NK-92 treated with Interleukin-12 subunit alpha and Interleukin-12 subunit beta, amount 100 ng/mL, for 24 hours (cell line): ENCODE results near the gene ALDH2.
"Not testable (repeated sequence)": the region's sequence is repeated elsewhere in the genome, so short reads cannot be mapped to it uniquely, and the experiment has no call there.

Experiments used
- DNase-seq: peaks from one replicate; lab custom pipeline; 2025; lab: John Stamatoyannopoulos, UW

Gene ALDH2

DNA sequence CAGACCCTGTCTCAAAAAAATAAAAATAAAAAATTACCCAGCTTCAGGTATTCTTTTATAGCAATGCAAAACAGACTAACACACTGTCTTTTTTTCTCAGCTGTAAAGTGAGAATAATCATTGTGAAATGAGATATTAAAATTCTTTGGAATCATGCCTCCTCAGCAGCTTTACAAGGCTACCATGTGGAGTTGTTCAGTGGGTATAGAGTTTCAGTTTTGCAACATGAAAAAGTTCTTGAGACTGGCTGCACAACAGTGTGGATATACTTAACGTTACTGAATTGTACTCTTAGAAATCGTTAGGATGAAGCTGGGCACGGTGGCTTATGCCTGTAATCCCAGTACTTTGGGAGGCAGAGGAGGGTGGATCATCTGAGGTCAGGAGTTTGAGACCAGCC, 59.6 kb downstream of the ALDH2 start:
- no peak for DNase-seq

- no peak for DNase-seq
Measured at GRCh38 chr12:111826992-111827391, 60.3 kb downstream of the ALDH2 start.

GRCh38 chr12:111827907-111828306, 61.2 kb downstream of the ALDH2 start:
- DNase-seq: no peak

GRCh38 chr12:111828338-111828979, 61.7 kb downstream of the ALDH2 start:
- DNase-seq: no peak

DNA sequence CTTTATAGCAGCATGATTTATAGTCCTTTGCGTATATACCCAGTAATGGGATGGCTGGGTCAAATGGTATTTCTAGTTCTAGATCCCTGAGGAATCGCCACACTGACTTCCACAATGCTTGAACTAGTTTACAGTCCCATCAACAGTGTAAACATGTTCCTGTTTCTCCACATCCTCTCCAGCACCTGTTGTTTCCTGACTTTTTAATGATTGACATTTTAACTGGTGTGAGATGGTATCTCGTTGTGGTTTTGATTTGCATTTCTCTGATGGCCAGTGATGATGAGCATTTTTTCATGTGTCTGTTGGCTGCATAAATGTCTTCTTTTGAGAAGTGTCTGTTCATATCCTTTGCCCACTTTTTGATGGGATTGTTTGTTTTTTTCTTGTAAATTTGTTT, 62.9 kb downstream of the ALDH2 start:
- not testable (repeated sequence) for DNase-seq

DNA sequence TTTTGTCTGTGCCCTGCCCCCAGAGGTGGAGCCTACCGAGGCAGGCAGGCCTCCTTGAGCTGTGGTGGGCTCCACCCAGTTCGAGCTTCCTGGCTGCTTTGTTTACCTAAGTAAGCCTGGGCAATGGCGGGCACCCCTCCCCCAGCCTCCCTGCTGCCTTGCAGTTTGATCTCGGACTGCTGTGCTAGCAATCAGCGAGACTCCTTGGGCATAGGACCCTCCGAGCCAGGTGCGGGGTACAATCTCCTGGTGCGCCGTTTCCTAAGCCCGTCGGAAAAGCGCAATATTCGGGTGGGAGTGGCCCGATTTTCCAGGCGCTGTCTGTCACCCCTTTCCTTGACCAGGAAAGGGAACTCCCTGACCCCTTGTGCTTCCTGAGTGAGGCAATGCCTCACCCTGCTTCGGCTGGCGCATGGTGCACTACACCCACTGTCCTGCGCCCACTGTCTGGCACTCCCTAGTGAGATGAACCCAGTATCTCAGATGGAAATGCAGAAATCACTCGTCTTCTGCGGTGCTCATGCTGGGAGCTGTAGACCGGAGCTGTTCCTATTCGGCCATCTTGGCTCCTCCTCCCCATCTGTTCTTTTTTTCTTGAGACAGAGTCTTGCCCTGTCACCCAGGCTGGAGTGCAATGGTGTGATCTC, 68.1 kb downstream of the ALDH2 start:
- DNase-seq: not testable (repeated sequence)

DNA sequence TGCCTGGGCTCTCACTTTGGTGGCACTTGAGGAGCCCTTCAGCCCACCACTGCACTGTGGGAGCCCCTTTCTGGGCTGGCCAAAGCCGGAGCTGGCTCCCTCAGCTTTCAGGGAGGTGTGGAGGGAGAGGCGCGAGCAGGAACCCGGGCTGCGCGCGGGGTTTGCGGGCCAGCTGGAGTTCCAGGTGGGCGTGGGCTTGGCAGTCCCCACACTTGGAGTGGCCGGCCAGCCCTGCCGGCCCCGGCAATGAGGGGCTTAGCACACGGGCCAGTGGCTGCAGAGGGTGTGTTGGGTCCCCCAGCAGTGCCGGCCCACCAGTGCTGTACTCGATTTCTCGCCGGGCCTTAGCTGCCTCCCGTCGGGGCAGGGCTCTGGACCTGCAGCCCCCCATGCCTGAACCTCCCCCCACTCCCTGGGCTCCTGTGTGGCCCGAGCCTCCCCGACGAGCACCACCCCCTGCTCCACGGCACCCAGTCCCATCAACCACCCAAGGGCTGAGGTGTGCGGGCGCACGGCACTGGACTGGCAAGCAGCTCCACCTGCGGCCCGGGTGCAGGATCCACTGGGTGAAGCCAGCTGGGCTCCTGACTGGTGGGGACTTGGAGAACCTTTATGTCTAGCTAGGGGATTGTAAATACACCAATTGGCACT, 68.9 kb downstream of the ALDH2 start:
- not testable (repeated sequence) for DNase-seq

DNA sequence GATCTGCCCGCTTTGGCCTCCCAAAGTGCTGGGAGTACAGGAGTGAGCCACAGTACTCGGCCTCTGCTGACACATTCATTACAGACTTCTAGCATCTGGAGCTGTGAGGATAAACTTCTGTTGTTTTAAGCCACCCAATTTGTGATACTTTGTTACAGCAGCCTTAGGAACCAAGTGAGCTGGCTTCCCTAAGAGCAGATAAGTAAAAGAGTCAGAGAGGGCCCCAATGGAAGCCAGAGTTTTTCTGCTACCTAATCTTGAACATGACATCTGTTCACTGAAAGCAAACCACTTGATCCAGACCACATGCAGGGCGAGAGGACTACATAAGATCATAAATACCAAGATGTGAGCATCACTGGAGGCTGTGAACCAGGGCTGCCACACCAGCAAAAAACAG, 71.6 kb downstream of the ALDH2 start:
- DNase-seq: no peak

- no peak for DNase-seq
Measured at GRCh38 chr12:111840807-111841206, 74.1 kb downstream of the ALDH2 start.

GRCh38 chr12:111841236-111841749, 74.6 kb downstream of the ALDH2 start:
- DNase-seq: no peak

GRCh38 chr12:111841750-111842555, 75.2 kb downstream of the ALDH2 start, which contains the start of gene MAPKAPK5:
Gene MAPKAPK5 (plus strand): TSS chr12:111842228. CDS start chr12:111842734, 506 bp downstream.
- peak; percentile 83 for DNase-seq

DNA sequence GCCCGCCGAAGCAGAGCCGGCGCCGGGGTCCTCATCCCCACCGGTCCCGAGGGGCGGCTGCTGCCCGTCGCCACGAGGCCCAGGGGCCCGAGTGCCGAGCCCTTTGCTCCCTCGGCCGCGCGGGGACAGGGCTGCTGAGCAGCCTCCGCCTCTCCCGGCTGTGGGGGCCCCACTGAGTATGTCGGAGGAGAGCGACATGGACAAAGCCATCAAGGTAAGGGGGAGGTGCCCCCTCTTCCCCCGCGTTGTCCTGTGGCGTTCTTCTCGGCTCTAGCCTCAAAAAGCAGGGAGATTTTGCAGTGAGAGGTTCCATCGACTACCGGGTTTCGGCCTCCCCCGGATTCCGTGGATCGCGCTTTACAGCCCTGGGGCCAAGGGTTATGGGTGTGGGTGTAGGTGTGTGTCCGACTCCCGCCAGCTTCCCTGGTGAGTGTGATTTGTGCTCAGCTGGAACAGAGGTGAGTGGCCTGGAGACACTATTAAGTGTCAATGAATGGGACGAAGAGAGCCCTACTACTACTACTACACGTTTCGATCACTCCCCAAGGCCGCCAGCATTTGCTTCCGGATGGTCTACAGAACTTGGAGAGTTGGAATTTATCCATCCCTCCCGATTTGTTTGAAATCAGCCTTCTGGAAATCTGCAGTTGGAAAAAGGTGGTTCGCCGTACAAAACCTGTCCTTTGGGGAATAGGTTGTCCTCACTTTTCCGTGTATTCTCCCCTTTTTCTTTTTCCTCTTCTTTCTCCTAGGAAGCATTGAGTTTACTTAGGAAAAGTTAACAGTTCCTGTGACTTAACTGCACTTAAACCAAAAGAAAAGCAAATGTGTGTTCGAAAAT, 76.0 kb downstream of the ALDH2 start:
- no peak for DNase-seq

DNA sequence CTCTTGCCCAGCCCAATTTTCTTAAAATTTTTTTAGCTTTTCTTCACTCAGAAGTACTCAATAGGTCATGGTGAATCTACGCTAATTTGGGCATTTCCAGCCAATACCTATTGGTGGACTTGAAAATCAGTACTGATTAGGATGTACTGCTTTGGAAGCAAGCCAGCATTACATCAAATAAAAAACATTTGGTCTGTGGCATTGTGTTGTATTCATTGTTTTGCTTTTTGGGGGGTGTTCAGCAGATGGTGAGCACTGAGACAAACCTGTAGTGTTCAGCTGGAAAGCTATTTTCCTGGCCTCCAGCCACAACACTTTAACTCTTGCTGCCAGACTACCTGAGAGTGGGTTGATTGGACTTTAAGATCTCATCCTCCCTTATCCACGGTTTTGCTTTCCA, 79.3 kb downstream of the ALDH2 start:
- DNase-seq: no peak

DNA sequence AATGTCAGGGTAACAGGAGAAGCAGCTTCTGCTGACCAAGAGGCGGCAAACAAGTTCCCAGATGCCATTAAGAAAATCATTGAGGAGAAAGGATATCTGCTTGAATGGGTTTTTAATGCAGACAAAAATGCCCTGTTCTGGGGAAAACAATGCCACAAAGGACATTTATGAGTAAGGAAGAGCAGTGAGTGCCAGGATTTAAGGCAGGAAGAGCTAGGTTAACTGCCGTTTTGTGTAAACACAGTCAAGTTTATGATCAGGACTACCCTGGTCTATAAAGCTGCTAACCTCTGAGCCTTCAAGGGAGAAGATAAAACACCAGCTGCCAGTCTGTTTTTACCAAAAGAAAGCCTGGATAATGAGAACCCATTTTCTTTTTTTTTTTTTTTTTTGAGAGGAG, 83.8 kb downstream of the ALDH2 start:
- DNase-seq: no peak

GRCh38 chr12:111858186-111858585, 91.5 kb downstream of the ALDH2 start:
- no peak for DNase-seq

- DNase-seq: no peak
Measured at GRCh38 chr12:111858778-111859177, 92.0 kb downstream of the ALDH2 start.

DNA sequence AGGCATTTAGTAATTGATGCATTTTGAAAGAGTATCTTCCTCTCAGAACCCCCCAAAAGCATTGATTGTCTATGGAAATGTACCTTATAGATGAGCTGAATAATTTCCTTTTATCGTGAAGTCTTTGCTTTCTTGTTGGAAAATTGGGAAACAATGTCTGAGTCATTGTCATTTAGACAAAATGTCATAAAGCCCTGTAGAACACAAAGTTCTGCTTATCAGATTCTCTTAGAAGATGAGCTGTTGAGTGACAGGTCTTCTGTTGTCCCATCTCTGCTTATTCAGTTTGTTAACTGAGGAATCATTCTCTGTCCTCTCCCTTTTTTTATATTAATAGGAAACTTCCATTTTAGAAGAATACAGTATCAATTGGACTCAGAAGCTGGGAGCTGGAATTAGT, 98.2 kb downstream of the ALDH2 start:
- DNase-seq: no peak
